HK-2 (cell line): ENCODE data around the gene ARHGAP35.
"Not testable (repeated sequence)": the region's sequence is repeated elsewhere in the genome, so short reads cannot be mapped to it uniquely, and the experiment has no call there.

Experiments
- DNase-seq: peaks from one replicate; pipeline ENCODE4 v3.0.0-alpha.2; 2018; ENCODE audit not compliant: unreplicated experiment

ARHGAP35 gene

DNA sequence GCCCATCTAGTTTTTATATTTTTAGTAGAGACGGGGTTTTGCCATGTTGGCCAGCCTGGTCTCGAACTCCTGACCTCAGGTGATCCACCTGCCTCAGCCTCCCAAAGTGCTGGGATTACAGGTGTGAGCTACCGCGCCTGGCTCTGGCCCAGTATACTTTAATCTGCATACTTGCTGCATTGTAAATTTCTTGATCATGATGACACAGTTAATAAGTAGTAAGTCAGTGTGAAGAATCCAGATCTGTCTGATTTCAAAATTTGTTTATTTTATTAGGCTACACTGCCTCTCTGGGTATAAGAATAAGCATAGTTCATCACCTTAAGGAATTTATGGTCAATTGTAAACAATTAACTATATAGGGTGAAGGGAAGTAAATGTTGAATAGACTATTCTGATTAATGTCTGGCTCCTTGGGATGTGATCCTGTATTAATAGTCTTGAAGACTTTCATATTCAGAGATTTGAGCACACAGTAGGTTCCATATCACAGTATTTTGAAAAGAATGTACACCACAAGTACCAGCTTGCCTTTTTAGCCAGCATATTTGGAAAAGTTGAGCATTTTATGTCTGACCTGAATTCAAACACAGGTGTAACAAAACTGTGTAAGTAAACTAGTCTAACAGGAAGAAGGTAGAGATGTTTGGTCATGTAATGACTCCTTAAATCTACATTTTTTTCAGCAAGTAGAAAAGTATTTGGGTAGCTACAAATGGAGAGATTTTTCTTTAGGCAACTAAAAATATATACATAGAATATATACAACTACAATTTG, 7.4 kb downstream of the ARHGAP35 start:
- no peak for DNase-seq

DNA sequence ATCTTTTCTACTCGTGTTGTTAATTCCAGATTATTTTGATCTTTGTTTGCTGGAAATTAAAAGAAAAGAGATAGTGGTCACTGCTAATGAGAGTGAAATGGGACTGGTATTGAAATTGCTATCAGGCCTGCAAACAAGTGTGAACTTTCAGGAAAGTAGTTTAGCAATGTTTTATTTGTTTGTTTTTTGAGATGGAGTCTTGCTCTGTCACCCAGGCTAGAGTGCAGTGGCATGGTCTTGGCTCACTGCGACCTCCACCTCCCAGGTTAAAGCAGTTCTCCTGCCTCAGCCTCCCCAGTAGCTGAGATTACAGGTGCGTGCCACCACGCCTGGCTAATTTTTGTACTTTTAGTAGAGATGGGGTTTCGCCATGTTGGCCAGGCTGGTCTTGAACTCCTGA, 10.4 kb downstream of the ARHGAP35 start:
- DNase-seq, result not testable (repeated sequence)

DNA sequence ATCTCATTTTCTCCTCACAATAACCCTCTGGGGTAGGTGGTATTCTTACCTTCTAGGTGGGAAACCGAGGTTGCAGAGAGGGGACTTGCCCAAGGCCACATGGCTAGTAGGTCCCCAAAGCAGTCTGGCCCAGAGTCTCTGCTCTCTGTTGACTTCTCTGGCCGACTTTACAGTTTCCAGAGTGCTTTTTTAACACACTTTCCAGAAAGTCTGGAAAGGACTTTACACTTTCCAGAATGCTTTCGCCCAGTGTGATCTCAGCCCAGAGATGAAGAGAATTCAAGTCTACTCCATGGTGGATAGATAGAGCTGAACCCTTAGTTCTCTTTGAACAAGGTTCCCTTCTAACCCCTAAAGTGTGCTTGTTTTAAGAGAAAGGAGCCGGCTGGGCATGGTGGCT, 12.2 kb downstream of the ARHGAP35 start:
- no peak for DNase-seq

DNA sequence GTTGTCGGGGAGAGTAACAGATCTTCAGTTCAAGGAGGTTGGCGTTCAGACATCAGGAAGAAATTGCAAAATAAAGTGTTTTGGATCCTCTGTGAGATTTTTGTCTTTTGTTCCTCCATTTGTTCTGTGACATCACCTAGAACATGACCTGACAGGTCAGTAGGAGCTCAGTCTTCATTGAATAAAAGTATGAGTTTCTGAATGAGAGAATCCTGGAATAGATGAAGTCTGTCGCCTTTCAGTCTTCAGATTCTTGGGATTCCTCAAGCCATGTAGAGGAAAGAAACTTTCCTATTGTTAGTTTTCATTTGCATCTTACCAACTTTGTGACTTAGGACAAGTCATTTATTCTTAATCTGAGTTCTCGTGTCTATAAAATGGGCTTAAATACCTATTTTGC, 14.4 kb downstream of the ARHGAP35 start:
- DNase-seq, result no peak

DNA sequence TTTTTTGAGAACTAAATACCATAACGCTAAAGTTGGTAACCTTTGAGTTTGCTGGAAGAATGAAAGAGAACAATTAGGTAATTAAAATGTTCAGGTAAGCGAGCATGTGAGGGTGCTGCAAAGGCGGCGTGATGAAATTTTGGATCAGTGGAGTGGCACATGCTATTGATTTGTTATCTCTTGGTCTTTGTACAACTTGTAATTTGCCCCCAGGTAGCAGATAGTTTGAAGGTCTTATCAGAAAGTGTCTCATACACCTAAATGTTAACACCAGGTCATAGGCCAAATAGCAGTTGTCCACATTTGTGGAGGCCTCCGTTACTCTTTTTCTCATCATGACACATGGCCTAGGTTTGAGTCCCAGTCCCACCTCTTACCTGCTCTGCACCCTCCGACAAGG, 14.9 kb downstream of the ARHGAP35 start:
- no peak for DNase-seq

DNA sequence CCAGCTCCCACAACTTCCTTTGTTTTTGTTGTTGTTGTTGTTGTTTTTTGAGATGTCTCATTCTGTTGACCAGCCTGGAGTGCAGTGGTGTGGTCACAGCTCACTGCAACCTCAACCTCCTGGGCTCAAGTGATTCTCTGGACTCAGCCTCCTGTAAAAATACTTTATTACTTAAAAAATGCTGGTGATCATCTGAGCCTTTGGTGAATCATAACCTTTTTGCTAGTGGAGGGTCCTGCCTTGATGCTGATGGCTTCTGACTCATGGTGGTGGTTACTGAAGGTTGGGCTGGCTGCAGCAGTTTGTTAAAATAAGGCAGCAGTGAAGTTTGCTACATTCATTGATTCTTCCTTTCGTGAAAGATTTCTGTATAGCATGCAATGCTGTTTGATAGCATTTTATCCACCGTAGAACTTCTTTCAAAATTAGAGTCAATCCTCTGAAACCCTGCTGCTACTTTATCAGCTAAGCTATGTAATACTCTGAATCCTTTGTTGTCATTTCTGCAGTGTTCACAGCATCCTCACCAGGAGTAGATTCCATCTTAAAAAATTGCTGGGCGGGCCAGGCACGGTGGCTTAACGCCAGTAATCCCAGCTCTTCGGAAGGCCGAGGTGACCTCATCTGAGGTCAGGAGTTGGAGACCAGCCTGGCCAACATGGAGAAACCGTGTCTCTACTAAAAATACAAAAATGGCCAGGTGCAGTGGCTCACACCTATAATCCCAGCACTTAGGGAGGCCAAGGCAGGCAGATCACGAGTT, 18.0 kb downstream of the ARHGAP35 start:
- peak; percentile 54 for DNase-seq

DNA sequence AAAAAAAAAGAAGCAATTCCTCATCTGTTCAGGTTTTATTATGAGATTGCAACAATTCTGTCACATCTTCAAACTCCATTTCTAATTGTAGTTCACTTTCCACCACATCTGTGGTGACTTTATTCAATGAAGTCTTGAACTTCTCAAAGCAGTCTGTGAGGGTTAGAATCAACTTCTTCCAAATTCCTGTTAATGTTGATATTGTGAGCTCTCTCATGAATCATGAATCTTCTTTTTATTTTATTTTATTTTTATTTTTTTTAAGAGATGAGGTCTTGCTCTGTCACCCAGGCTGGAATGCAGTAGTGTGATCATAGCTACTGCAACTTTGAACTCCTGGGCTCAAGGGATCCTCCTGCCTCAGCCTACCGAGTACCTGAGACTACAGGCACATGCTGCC, 19.6 kb downstream of the ARHGAP35 start:
- DNase-seq, result no peak

DNA sequence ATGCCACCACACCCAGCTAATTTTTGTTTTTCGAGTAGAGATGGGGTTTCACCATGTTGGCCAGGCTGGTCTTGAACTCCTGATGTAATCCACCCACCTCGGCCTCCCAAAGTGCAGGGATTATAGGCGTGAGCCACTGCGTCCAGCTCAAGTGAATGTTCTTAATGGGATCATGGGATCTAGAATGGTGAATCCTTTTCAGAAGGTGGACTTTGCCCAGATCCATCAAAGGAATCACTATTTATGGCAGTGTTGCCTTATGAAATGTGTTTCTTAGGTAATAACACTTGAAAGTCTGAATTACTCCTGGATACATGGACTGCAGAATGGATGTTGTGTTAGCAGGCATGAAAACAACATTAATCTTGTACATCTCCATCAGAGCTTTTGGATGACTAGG, 20.3 kb downstream of the ARHGAP35 start:
- no peak for DNase-seq

DNA sequence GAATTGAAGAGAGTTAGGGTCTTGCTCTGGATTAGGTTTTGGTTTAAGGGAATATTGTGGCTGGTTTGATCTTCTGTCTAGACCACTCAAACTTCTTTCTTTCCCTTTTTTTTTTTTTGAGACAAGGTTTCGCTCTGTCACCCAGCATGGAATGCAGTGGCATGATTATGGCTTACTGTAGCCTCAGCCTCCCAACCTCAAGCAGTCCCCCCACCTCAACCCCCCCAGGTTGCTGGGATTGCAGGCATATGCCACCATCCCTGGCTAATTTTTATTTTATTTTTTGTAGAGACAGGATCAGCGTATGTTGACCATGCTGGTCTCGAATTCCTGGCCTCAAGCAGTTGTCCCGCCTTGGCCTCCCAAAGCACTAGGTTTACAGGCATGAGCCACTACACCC, 21.2 kb downstream of the ARHGAP35 start:
- DNase-seq, result no peak

DNA sequence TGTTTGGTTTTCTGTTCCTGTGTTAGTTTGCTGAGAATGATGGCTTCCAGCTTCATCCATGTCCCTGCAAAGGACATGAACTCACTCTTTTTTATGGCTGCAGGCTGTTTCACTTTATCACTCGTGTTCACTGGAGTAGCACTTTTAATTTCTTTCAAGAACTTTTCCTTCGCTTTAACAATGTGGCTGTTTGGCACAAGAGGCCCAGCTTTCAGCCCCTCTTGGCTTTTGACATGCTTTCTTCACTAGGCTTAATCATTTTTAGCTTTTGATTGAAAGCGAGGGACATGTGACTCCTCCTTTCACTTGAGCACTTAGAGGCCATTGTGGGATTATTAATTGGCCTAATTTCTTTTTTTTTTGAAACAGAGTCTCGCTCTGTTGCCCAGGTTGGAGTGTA, 22.0 kb downstream of the ARHGAP35 start:
- not testable (repeated sequence) for DNase-seq

DNA sequence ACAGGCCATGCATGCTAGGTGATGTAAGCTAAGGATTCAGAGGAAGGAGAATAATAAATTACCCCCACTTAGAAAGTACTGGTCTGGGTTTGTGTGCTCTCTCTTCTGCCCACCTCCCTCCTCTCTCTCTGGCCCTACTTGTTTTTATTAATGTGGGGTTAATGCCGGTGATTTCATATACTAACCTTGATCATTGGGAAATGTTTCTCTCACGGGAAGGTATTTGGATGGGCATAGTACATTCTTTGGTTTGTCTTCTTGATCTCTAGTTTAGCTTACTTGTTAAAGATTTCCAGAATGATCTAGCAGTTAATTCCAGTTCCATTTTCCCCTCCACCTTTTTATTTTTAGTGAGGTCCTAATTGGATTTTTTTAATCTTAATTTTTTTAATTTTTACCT, 24.6 kb downstream of the ARHGAP35 start:
- no peak for DNase-seq

DNA sequence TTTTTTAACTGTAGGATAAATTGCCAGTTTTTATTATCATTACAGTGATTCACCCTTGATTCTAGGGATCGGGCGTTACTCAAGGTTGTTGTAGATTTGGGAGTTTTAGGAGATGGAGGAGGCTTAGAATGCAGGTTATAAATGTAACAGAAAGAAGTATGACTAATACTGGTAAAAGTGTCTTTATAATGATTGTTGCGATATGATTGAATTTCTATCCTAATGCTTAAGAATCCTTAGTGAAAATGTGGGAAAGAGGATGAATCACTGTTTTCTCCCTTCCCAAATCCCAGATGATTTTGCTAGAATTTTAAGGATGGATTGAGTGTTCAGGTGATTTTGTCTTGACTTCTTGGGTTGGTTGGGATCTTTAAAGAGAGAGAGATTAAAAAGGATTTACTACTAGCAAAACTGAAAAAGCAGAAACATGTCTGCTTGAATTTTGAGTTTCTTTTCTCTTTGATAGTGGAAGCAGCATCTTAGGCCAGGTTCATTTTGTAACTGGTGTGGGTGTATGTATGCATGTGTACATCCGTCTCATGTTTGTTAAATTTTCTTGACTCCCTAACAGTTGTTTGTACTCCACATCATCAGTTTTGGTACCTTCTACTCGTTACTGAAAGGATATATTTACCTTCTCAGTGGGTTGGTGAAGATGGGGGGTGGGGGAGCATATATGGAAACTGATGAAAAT, 25.9 kb downstream of the ARHGAP35 start:
- no peak for DNase-seq

DNA sequence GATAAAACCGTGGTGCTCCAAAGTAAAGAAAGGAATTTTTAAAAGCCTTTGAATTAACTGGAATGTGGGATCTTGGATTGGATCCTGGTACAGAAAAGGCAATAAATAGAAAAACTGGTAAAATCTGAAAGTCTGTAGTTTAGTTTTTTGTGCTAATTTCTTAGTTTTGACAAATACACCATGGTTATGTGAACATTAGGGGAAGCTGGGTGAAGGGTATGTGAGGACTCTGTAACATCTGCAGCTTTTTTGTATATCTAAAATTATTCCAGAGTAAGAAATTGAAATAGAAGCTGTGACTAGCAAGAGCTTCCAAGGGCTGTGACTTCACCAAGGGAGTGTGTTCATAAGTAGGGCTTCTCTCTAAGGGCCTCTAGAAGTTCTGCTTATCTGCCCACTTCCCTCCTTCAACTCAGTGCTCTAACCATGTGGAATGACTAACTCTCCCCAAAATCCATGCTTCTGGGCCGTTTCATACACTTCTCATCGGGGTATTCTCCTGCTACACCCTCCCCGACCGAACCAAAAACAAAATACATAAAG, 26.5 kb downstream of the ARHGAP35 start:
- DNase-seq, result no peak

DNA sequence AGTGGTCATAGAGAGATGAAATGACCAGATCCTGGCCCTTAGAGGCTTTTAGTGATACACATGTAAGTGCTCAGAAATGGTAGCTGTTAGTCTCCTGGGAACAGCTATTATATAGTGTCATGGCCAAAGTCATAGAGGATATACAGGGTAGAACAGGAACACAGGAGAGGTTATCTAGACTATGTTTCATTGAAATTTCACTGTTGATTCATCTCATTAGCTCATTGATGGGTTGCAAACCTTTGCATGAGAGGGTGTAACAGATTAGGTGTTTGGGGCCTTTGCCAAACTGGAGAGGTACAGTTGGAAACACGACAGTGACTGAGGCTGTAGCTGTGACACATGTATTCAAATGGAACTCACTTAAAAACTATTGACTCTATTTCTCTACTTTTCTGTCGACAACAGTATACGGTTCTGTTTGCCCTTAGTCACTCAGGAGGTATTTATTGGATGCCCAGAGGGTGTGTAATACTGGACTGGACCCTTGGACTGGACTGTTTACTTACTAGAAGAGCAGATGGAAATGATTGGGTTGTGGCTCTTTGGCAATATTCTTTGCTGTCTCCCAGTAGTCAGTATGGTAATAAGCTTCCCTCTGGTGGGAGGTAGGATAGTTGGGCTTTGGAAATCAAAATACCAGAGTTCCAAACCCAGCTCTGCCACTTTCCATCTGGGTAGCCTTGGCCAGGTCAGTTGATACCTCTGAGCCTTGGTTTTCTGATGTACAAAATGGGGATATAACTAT, 29.8 kb downstream of the ARHGAP35 start:
- DNase-seq, result no peak

DNA sequence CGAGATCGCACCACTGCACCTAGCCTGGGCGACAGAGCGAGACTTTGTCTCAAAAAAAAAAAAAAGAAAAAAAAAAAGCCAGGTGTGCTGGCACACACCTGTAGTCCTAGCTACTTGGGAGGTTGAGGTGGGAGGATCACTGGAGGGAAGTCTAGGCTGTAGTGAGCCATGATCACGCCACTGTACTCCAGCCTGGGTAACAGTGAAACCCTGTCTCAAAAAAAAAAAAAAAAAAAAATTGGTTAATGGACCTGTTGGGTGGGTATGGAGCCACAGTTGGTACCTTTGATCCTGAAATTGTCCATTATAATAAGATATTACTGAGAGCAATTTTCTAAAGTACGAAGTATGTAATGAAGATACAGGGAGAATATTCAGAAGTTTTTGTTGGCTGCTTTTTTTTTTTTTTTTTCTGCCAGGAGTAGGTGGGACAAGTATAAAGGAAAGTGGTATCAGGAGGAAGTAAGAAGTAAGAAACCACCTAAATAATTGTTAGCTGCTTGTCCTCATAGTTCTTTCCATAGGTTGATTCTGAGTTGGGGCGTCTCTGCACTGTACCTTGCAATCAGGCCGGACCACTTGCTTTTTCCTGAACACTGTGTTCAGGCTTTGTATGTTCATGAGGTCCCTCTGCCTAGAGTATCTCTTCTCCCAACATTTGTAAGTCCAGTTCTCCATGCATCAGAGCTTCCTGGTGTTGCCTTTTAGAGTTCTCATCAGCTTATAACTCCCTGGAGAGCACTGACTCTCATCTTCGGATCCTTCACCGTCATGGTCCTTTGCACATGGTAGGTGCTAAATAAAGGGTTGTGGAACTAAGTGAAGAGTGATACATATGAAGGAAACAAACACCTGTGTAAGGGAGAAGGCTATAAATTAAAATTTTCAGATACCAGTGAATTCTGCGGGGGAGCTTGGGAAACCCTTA, 31.7 kb downstream of the ARHGAP35 start:
- no peak for DNase-seq

DNA sequence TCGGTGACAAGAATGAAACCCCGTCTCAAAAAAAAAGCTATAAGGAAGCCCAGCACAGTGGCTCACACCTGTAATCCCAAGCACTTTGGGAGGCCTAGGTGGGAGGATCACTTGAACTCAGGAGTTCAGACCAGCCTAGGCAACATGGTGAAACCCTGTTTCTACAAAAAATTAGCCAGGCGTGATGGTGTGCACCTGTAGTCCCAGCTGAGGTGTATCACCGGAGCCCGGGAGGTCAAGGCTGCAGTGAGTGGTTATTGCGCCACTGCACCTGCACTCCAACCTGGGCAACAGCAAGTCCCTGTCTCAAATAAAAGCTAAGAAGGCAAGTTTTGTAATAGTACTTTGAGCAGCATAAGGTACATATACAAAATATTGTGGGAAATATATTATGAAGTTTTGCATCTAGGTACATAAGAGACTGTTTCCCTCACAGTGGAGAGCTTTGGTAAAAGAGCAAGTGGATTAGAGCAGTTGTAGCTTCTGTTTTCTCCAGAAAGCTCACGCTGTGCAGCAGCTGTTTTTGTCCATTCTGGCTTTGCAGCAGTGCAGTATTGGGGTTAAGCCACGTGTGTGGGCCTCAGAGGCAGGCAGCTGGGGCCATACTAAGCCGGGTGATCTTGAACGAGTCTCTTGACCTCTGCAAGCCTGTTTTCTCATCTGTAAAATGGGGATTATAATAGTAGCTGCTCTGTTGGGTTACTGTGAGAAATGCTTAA, 35.4 kb downstream of the ARHGAP35 start:
- no peak for DNase-seq

DNA sequence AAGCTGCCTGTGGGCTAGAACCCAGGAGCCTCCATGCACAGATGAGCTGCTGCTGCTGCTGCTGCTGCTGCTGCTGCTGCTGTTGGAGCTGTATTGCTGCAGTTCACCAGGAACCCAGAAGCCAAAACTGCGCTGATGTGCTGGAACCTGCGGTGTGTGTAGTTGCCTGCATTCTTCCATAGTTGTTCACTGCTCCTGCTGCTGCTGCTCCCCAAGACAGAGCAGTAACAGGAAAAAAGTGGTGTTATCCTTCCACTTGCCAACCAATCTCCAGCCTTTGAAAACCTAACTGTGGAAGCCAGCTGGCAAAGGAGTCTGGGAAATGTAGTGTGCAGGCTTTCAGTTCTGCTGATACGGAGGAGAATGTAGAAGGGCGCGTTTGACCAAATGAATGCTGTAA, 37.9 kb downstream of the ARHGAP35 start:
- DNase-seq, result no peak

DNA sequence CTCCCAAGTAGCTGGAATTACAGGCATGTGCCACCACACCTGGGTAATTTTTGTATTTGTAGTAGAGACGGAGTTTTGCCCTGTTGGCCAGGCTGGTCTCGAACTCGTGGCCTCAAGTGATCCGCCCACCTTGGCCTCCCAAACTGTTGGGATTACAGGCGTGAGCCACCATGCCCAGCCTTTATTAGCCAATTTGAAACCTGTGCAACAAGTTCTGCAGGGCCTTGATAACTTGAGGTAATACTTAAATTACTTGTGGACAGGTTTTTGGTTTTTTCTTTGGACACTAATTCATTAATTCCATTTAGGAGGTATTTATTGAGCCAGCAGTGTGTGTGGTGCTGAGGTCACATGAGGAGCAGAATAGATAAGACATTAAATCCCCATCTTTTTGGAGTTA, 39.5 kb downstream of the ARHGAP35 start:
- no peak for DNase-seq

DNA sequence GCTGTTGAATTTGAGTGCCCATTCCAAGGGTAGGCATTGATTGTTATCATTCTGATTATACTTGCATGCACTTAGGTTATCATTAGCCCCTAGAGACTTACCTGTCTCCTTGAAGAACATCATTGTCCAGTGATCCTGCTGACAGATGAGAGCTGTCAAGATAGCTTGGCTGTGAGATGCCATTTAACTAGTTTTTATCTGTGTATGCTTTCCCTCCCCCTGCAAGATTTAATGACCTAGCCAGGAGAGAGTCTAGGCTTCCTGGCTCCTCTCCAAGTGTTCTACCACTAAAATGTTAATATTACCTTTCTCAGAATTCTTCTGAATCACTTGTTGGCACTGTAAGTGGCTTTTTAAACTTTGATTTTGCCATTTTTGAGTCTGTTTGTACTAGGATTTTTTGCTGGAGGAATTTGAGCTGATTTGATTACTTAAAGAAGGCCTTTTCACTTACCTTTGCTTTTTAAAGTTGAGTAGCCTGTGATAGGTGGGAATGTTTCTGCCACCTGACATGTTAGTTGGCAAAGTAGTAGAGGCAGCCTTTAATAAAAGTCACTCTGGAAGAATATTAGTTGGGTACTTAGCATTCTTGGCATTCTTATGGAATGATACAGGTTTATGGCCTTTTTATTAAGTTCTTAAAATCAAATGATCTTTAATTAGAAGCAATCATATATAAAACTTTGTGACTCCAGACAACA, 41.1 kb downstream of the ARHGAP35 start:
- DNase-seq, result no peak
